ENCODE measurements around the gene TRAPPC3. TPM values are rescaled to one million over a fixed set of nuclear protein-coding genes. Genes with fewer than 3 reads are reported as not detected.

TRAPPC3 gene
- total RNA-seq, 1 experiment from 2014 or later, result 52.7 TPM

- no peak overlapping the region for H3K56ac ChIP-seq (ENCODE audit: insufficient read length, low read depth, low read length)
- H4K20me1 ChIP-seq (ENCODE audit: control insufficient read depth, insufficient read depth, insufficient read length), result no peaks in the 10 kb centered on the region
- no peak overlapping the region for H4K5ac ChIP-seq (ENCODE audit: insufficient read length, low read depth, low read length)
- H3K23me2 ChIP-seq (ENCODE audit: insufficient read length, low read depth, low read length, poor library complexity, severe bottlenecking), result peaks cover 8% of the 10 kb centered on the region
- peak; percentile 55 for DNase-seq
- peaks cover 10% of the 10 kb centered on the region; the same call in 1 of the 2 replicates for H3K79me2 ChIP-seq (ENCODE audit: insufficient read depth, low read length)
- H4K8ac ChIP-seq (replicated peaks; ENCODE audit: insufficient read length, low read depth, low read length), result no peak overlapping the region
- H3K79me1 ChIP-seq (ENCODE audit: insufficient read depth, low read depth, low read length, poor library complexity, severe bottlenecking), result peaks cover 4% of the 10 kb centered on the region
- H3K9me3 ChIP-seq (ENCODE audit: control insufficient read depth, low read depth, low read length), result no peaks in the 10 kb centered on the region
- H2BK120ac ChIP-seq (ENCODE audit: low read depth, low read length, poor library complexity, severe bottlenecking), result no peak overlapping the region
- peak overlapping the region; percentile 41 for H3K9ac ChIP-seq (ENCODE audit: extremely low read depth, insufficient read length, low read length)
- no CpG with 5 or more reads among the region's 14 CpGs for WGBS (ENCODE audit: extremely low coverage, insufficient read length, low lambda C conversion rate)
- Mint-ChIP-seq H3K27ac (peak overlapping the region; percentile 92 to 99 (median 98); a peak in 6 of 7 replicates), H3K4me3 (peak overlapping the region; percentile 65 to 82), H3K27me3 (ENCODE audit: low read depth) (no peaks in the 10 kb centered on the region), H3K4me1 (peaks cover 29 to 36% of the 10 kb centered on the region in 2 experiments), H3K9me3 (no peaks in the 10 kb centered on the region), H3K36me3 (ENCODE audit: insufficient read depth in 1 of 3, low read depth in 3 of 3) (peaks cover 0 to 3% (median 0%) of the 10 kb centered on the region in 3 experiments; a peak in 1 of 7 replicates)
- H3K23ac ChIP-seq (ENCODE audit: insufficient read length, low read depth, low read length), result no peak overlapping the region
- H3K14ac ChIP-seq (ENCODE audit: insufficient read depth, low read length), result no peak overlapping the region; the same call in 1 of the 2 replicates
- no peak overlapping the region for H3T11ph ChIP-seq (ENCODE audit: low read length)
- H2AK5ac ChIP-seq (ENCODE audit: insufficient read length, low read length), result no peak overlapping the region
- no peaks in the 10 kb centered on the region for H3K27me3 ChIP-seq (ENCODE audit: insufficient read depth, low read length)
- no peak overlapping the region for H2BK20ac ChIP-seq (ENCODE audit: low read depth, low read length, poor library complexity, severe bottlenecking)
- H3K18ac ChIP-seq (ENCODE audit: insufficient read length, low read depth, low read length), result no peak overlapping the region
- no peak overlapping the region for H4K91ac ChIP-seq (ENCODE audit: insufficient read length, low read depth, low read length)
- TF ChIP-seq CTCF (conservative IDR thresholded peaks at IDR 0.05), result no peak
- no peak overlapping the region for H2BK12ac ChIP-seq (ENCODE audit: insufficient read length, low read depth, low read length)
- no peak overlapping the region for H3K4ac ChIP-seq (ENCODE audit: low read depth, low read length)
- H2BK5ac ChIP-seq (ENCODE audit: insufficient read length, low read length), result no peak overlapping the region
- H3K27ac ChIP-seq (ENCODE audit: insufficient read length, low read depth, low read length), result peak overlapping the region; percentile 40
- H2AFZ ChIP-seq (ENCODE audit: low read length), result no peak overlapping the region
- H3K4me2 ChIP-seq (ENCODE audit: insufficient read depth, insufficient read length, low read length), result peak overlapping the region; percentile 58
- H2BK15ac ChIP-seq (ENCODE audit: low read depth, low read length), result no peak overlapping the region
- 0 out of 2 replicates have a peak, but pooled peaks cover 3% of the 10 kb centered on the region for H3K4me1 ChIP-seq (ENCODE audit: insufficient read depth, low read length)
Observed at GRCh38 chr1:36161641-36162531, 12.6 kb upstream of the TRAPPC3 start.
